Ureter (tissue), 1 donor: Measurements from ENCODE around the gene H2AZ2. TPM values are rescaled to one million over a fixed set of nuclear protein-coding genes. Genes with fewer than 3 reads are reported as not detected.

ENCODE experiments used
- DNase-seq: peaks from one replicate; pipeline ENCODE4 v3.0.0-alpha.2; 2020; ENCODE audit warnings: low spot score
- total RNA-seq: library from RNA; stranded (reverse); gene quantifications from one replicate; pipeline ENCODE4 v1.2.4, GENCODE V29; 2023
- donor health status: DM: yes; HTN: yes; CAD: no.

The H2AZ2 gene
- total RNA-seq, 1 donor from 2014 or later = 104 TPM

DNA sequence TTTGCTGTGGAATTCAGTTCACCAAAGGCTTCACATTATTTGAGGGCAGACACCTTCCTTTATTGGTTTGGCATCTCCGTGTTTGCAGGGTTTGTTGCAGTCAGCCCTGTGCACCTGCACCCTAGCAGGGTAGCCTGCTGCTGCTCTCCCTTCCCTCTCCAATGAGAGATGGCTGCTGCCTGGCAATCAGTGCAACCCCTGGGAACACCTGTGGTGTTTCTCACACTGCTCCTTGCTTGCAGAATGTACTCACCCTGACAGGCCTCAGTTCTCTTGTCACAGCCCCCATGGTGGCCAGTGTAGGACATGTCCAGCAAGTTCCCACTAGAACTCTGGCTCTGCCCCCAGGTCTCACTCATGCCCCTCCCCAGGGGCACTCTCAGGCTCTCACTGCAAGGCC lies 63.5 kb downstream of the H2AZ2 start:
- no peak for DNase-seq

DNA sequence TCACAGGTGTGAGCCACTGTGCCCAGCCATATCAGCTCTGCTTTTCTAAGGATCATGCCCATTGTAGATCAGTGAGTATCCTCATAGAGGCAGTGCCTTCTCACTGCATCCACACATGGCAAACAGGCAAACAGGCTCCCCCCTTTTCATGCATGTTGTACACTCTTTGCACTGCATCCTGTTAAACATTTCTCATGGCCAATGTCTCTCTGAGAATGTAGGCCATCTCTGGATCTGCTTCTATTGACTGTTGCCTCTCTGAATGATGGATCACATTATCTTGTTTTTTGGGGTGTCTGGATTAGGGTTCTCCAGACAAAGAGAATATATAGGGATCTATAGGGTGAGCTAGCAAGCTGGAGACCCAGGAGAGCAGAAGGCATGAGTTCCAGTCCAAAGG lies 64.5 kb downstream of the H2AZ2 start:
- no peak for DNase-seq

DNA sequence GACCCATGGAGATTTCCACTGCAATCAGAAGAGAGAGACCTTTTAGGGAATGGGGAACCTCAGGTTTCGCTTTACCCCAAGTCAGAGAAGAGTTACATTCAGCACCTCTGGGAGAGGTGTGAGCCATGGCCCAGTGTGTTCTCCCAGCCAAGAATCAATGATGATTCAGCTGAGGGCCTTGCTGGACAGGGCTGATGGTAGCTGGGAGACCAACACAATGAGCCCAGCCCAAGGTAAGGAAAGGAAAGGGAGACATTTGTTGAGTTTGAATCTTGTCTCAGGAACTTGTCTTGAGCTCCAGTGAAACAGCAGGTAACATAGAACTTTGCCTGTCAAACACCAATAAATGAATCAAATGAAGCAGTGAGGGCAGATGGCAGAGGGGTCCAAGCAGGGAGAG lies 65.4 kb downstream of the H2AZ2 start:
- DNase-seq = no peak

Other genes starting within 250 kb of the H2AZ2 start
- 109 TPM for gene OGDH, start 241.5 kb downstream of the H2AZ2 start, total RNA-seq
- 116 TPM for gene ZMIZ2, start 99.2 kb downstream of the H2AZ2 start, total RNA-seq
- 1,153 TPM for gene PPIA, start 51.4 kb downstream of the H2AZ2 start, total RNA-seq
- 26.4 TPM for gene PURB, start 37.4 kb upstream of the H2AZ2 start, total RNA-seq
- 6.0 TPM for gene MYO1G, start 130.9 kb upstream of the H2AZ2 start, total RNA-seq
- 31.1 TPM for gene CCM2, start 152.1 kb upstream of the H2AZ2 start, total RNA-seq
- gene NACAD, start 240.9 kb upstream of the H2AZ2 start, total RNA-seq = 5.7 TPM